Measurements from ENCODE around the gene ZNF396. TPM values are rescaled to one million over a fixed set of nuclear protein-coding genes. Genes with fewer than 3 reads are reported as not detected.

Gene ZNF396
- total and polyA plus RNA-seq, 9 of the 15 experiments (the other 6 are each of a cell fraction or from before 2014, with no cell fraction given): 0.73 to 2.3 (median 1.9) TPM

- Histone ChIP-seq H2AFZ (ENCODE audit: low read depth, low read length) (no peak overlapping the region), H3K4me3 (no peak overlapping the region), H3K9me3 (replicated peaks; ENCODE audit: control insufficient read depth, insufficient read depth, low read depth, low read length) (no peaks in the 10 kb centered on the region), H4K20me1 (replicated peaks; ENCODE audit: control insufficient read depth, insufficient read depth, low read length) (no peaks in the 10 kb centered on the region), H3K27ac (ENCODE audit: extremely low read depth, low read depth, low read length) (no peak overlapping the region), H3K9ac (ENCODE audit: insufficient read depth in 1 of 2, low read depth in 2 of 2, low read length in 2 of 2) (no peak overlapping the region), H3K4me1 (replicated peaks in 1 of 2; ENCODE audit: control insufficient read depth in 2 of 2, insufficient read depth in 2 of 2, low read length in 2 of 2) (no peaks in the 10 kb centered on the region), H3K79me2 (ENCODE audit: control insufficient read depth, insufficient read depth, low read length) (no peaks in the 10 kb centered on the region), H3K4me2 (ENCODE audit: insufficient read depth, low read length) (no peak overlapping the region), H3K36me3 (ENCODE audit: control insufficient read depth, insufficient read depth, low read length) (no peaks in the 10 kb centered on the region), H3K9me1 (ENCODE audit: control insufficient read depth, insufficient read depth, low read length) (no peaks in the 10 kb centered on the region), H3K27me3 (ENCODE audit: control insufficient read depth in 2 of 2, insufficient read depth in 2 of 2, low read length in 2 of 2) (no peaks in the 10 kb centered on the region)
- WGBS (ENCODE audit: insufficient coverage, low coverage, missing lambda C conversion rate): 40% methylated on average over 6 of the region's 6 CpGs
- ATAC-seq: no peak
- intact Hi-C loops (cut with micrococcal nuclease): no loop called here
- DNase-seq (ENCODE audit: extremely low read depth in 1 of 4, low spot score in 3 of 4): no peak
- in situ Hi-C loops (cut with MboI): no loop called here
- ChIA-PET POLR2A (no interaction called here), CTCF (ENCODE audit: low intra/inter-chr PET ratio) (no interaction called here)
- no TSS peak for BruUV-seq (replicated peaks)
- no peak for FAIRE-seq
- no peak for TF ChIP-seq ZC3H8 (IDR thresholded peaks at IDR 0.05)
- no peak for TF ChIP-seq MAZ (CRISPR knock-in tag; conservative IDR thresholded peaks at IDR 0.05 in 1 of 2, IDR thresholded peaks at IDR 0.05 in 1 of 2)
- TF ChIP-seq POLR2AphosphoS5 (IDR thresholded peaks at IDR 0.05; ENCODE audit: control insufficient read depth, insufficient read depth, low read depth, low read length): no peak
- no peak for TF ChIP-seq MGA (IDR thresholded peaks at IDR 0.05)
- no peak for TF ChIP-seq MEF2D (tag; conservative IDR thresholded peaks at IDR 0.05; ENCODE audit: low read depth)
- no peak for TF ChIP-seq NFIC (IDR thresholded peaks at IDR 0.05)
- no peak for TF ChIP-seq PRPF4 (IDR thresholded peaks at IDR 0.05; ENCODE audit: insufficient read depth, low read depth, low read length, poor library complexity, severe bottlenecking)
- no peak for TF ChIP-seq MLX (CRISPR knock-in tag; conservative IDR thresholded peaks at IDR 0.05)
Observed at GRCh38 chr18:35369126-35369525, 8.0 kb downstream of the ZNF396 start.

Data from K562 (cell line).